ENCODE measurements around the gene CDK2.
"Not testable (repeated sequence)": the region's sequence is repeated elsewhere in the genome, so short reads cannot be mapped to it uniquely, and the experiment has no call there.

Gene CDK2

DNA sequence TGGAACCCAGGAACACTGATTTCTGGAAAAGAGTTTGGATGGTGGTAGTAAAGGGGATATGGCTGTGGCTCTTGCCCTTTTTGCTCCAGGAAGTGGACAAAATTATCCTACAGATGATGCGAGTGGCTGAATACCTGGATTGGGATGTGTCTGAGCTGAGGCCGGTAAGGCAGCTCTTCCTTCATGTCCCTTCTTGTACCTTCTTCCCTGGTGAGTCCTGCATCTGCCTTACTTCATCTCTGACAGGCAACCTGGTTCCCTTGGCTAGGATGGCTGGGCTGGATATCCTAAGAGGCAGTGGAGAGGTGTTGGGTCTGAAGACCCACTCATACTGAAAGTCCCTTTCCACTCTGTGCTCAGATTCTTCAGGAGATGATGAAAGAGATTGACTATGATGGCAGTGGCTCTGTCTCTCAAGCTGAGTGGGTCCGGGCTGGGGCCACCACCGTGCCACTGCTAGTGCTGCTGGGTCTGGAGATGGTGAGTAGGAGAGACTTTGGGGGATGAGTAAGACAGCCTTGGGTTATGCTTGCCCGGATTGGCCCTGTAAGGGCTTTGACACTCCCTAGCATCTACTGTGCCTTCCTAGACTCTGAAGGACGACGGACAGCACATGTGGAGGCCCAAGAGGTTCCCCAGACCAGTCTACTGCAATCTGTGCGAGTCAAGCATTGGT is 27.7 kb upstream of the CDK2 start:
- no peak for DNase-seq

DNA sequence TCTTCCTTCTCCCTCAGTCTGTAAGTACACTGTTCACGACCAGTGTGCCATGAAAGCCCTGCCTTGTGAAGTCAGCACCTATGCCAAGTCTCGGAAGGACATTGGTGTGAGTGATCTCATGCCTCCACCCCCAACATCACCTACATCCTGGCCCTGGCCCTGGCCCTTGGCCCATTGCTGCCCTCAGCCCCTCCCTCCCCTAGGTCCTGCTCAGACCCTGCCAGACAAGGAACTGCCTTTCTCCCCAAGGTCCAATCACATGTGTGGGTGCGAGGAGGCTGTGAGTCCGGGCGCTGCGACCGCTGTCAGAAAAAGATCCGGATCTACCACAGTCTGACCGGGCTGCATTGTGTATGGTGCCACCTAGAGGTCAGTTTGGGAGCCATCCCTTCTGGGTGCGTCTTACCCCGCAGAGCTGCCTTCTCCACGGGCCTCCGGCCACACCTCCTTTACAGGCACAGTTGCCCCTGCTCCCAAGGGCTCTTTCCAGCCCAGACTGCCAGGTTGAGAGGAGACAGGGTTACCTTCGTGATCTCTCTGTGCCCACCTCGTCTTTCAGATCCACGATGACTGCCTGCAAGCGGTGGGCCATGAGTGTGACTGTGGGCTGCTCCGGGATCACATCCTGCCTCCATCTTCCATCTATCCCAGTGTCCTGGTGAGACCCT is 26.4 kb upstream of the CDK2 start:
- peak; percentile 41 for DNase-seq

DNA sequence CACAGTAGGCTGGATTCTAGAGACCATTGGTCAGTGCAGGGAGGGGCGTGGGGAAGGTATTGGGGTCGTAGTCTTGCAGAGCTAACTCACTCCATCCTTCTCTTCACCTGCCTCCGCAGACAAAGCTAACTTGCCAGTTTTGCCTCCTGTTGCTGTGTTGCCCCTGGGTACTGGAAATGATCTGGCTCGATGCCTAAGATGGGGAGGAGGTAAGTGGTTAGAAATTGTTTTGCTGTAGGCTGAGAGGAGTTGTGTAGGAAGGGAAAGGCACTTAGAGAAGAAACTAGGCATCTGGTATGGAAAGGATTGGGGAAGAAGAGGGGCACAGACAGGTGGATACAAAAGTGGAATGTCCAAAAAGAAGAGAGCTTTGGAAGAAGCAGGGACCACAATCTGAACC is 24.6 kb upstream of the CDK2 start:
- DNase-seq = no peak

DNA sequence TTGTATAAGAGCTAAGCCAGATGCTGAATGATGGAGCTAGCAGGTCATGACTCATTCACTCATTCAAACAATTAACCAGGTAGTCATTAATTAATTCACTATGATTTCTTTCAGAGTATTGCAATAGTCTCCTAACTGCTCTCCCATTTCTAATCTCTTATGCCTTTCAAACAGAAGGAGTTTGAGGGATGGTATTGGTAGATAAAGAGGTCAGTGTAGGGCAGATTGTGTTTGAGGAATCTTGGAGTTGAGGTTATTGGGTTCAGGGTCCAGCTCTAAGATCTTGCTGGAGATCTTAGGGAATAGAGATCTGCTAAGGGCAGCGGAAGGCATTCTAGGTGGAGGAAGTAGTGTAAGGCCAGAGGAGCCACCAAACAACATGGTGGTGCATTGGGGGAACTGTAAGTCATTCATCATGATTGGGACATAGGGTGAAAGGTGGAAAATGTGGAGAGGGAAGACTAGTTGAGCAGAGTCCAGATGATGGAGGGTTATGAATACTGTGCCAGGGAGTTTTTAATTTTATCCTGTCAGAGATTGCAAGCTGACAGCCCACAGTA is 24.0 kb upstream of the CDK2 start:
- no peak for DNase-seq

DNA sequence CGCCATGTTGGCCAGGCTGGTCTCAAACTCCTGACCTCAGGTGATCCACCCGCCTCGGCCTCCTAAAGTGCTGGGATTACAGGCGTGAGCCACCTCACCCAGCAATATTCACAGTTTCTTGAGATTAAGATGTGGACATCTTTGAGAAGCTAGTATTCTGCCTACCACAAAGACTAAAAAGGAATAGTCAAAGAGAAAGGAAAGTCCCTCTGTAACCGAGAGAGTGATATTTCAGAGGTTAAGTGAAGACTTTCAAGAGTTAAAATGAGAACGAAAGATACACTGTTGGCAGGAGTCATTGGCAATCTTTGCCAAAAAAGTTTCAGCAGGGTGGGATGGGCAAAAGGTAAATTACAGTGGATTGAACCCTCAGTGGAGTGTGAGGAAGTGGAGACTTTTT is 20.1 kb upstream of the CDK2 start:
- DNase-seq = no peak

DNA sequence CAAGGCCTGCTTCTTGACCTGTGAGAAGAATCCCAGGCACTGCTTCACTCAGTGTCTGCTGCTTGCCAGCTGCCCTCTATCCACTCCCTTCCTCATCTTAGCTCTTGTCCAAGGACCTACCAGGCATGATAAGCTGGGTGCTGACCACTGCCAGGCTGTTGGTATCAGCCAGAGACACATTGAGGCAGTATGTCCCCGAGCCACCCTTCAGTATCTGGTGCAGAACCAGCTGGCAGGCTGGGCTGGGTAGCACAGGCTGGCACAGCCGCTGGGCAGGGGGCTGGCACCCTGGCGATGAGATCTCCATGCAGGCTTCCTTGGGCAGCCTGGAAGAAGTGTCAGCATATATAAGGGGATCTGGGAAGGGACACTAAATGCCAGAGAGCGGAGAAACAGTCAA is 11.3 kb upstream of the CDK2 start:
- DNase-seq = no peak

DNA sequence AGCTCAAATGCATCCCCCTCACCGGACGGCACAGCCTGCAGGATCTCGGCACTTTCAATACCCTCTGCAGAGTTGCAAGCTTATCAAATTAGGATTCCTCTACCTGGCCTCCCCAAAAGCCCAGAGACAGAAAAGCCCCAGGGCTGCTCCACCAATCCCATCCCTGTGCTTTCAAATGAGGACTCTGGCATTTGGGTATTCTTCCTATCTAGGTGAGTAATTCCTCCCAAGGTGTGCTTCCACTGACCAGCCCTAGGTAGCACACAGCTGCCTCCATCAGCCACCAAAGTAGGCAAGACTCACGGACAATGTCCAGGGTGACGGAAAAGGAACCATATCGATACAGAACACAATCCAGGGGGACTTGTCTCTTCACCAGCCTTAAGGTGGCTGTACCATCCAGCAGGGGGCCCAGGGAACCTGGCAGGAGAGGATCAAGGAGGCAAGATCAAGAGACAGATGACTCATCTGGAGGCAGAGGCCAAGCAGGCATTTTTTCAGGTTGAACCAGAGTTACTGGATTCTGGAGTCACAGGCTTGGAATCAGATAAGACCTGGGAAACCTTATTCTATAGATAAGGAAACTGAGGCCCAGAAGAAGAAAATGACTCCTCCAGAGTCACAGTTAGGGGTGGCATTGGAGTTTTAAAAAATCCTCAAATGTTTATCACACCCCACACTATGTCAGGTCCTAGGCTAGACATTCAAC is 10.7 kb upstream of the CDK2 start:
- no peak for DNase-seq

DNA sequence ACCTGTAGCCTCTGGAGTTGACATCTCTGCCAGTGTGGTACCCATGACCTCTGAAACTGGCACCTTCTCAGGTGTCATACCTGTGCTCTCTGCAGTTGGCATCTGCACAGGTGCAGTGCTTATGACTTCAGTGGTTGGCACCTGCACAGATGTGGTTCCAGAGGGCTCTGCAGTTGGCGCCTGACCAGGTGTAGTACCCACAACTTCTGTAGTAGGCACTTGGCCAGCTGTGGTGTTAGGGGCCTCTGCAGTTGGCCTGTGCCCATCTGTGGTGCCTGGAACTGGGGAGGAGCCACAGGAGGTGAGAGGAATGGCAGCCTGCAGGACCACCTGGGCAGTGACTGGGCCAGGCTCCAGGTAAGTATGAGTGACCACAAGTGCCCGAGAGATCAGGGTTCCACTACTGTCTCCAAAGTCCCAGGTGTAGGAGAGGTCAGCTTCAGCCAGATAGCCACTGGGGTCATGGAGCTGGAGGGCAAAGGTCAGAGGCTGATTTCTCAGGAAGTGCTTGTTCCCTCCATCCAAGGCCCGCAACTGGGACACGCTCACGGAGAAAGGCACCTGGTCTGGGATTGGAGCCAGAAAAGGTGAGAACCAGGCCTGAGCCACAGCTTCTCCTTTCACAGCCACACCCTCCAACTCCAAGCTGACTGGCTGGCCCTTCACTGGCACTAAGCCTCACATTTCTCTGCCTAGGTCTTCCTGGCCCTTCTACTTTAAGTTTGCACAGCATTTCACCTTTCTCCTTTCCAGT is 9.3 kb upstream of the CDK2 start:
- DNase-seq = no peak

DNA sequence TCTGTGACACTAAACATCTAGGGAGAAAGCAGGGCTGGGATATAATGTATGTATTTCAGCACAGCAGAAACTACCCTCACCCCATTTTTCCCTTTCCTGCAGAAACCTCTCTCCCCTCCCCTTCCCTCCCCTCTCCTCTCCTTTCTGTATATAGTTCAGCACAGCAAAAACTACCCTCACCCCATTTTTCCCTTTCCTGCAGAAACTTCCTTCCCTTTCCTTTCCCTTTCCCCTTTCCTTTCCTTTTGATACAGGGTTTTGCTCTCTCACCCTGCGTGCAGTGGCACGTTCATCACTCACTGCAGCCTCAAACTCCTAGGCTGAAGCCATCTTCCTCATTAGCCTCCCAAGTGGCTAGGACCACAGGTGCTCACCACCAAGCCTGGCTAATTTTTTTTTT is 2.9 kb upstream of the CDK2 start:
- DNase-seq = no peak

DNA sequence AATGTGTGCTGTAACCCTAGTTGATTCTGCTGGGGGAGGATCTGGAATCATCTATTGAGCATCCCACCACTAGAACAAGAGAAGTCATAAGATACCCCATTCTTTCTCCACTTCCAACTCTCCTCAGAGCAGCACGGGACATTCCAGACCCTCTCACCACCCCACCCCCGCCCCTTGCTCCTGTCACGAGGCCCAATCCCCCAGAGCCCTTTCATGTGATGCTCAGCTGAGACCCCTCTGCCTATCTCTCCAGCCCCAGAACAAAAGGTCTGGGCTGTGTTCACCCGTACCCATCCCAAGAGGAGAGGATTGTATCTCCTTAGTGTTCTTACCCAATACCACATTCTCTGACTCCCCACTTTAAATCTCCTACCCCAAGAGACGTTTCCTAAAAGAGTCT is 1.4 kb upstream of the CDK2 start:
- no peak for DNase-seq

DNA sequence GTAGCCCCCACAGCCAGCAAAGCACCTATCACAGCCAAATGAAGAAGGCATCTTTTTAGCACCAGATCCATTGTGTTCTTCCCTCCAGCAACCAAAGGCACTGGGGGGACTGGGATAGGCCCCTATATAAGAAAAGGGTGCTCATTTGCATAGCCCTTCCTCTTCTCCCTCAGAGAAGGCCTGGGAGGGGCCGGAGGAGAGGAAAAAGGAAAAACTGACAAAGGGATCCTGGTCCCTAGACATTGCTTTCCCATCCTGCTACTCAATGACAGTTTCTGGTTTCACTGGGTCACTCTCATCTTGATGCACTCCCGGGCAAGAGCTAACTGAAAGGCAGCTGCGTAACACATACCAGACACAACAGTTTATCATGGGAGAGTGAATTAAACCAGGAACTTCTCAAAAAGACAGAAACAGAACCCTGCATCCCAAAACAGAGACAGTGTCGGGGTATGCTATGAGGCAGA is 656 bp upstream of the CDK2 start, which contains the start of gene PMEL:
PMEL (minus strand) TSS at position 102 of the 467 bp plus-strand sequence; CDS start at position 71, 31 bp downstream.
- no peak for DNase-seq

DNA sequence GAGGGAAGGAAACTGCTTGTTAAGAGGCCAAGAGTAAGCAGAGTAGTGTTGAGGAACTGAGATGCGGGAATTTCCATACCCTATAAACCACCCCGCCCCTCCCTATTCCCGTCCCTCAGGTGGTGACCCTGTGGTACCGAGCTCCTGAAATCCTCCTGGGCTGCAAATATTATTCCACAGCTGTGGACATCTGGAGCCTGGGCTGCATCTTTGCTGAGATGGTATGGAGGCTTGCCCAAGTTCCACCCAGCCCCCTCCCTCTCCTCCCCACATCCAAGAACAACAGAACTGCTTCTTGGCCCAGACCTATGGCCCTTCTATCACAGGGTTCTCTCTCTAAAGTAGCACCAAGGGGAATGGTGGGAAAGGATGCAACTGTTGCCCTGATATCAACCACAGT is 2.7 kb downstream of the CDK2 start:
- DNase-seq = no peak

DNA sequence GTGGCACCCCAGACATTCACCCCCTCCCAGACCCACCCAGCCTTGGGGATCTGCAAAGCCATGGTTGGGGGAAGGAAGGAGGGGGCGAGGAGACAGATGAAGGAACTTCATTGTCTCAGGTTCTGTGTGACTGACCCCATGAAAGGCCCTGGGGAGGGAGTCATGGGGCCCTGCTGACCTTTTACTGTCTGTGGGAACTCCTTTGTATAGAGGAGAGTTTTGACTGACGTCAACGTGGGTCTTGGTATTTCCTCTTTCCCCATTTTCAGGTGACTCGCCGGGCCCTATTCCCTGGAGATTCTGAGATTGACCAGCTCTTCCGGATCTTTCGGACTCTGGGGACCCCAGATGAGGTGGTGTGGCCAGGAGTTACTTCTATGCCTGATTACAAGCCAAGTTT is 4.1 kb downstream of the CDK2 start:
- no peak for DNase-seq

DNA sequence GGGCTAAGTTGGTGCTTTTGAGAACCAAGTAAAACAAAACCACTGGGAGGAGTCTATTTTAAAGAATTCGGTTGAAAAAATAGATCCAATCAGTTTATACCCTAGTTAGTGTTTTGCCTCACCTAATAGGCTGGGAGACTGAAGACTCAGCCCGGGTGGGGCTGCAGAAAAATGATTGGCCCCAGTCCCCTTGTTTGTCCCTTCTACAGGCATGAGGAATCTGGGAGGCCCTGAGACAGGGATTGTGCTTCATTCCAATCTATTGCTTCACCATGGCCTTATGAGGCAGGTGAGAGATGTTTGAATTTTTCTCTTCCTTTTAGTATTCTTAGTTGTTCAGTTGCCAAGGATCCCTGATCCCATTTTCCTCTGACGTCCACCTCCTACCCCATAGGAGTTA is 5.4 kb downstream of the CDK2 start:
- no peak for DNase-seq

DNA sequence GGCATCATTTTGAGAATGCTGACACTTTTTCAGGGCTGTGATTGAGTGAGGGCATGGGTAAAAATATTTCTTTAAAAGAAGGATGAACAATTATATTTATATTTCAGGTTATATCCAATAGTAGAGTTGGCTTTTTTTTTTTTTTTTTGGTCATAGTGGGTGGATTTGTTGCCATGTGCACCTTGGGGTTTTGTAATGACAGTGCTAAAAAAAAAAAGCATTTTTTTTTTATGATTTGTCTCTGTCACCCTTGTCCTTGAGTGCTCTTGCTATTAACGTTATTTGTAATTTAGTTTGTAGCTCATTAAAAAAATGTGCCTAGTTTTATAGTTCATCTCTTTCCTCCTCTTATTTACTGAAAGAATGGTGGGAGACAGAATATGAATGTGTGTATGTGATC is 5.8 kb downstream of the CDK2 start:
- DNase-seq = no peak

DNA sequence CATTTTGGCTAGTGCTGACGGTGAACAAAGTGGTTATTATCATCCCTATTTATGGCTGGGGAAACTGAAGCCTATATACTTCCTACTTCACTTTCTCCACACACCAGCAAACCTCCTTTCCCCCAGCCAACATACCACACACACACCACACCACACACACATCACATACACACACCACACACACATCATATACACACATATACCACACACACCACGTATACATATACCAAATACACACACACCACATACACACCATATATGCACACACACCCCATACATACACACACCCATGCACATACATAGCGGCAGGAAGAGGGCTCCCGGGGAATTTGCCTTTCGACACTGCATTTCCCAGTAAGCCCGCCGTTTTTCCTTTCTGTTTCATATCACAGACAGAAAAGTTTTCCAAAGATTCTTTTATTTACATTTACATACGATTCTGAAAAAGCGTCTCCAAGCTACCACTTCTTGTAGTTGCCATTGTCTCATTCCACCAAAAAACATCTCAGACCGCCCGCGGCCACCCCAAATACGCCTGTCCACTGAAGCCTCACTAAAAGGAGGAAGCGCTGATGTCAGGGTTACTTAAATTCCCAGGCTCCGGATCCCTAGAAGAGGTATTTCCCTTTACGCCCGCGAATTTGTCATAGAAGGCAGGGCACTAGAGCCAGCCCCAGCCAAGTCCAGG is 6.4 kb downstream of the CDK2 start:
- peak; percentile 38 for DNase-seq

DNA sequence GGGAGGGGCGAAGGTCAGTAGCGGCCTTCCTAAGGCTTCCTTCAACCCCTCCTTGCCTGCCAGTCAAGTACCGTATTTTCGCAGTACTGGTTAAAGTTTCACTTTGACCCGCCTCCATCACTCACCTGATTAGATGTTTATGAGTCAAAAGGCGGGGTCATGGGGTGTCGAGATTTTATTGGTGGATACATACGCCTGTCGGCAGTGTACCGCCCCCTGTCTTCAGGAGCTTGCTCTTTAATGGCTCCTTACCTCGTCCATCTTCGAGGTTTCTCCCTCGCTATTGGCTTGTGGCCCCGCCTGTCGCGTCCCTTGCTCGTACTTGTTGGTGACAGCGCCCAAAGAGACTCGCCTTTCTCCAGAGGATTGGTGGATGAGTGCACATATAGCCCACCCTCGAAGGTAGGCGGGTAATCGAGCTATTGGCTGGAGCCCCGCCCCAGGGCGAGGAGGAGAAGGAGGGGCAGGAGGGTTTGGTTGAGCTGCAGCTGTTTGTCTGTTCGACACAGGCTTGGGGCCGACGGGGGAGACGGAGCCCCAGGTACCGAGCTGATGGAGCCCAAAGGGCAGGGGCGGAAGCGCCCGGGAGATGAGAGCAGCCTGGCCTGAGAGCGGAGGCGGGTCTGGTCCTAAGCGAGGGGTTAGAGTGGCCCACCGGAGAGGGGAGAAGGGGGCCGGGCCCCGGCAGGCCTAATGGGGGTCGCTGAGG is 7.1 kb downstream of the CDK2 start, which contains the start of gene RAB5B:
RAB5B (plus strand) TSS at position 480 of the 709 bp plus-strand sequence. CDS start 12,883 bp downstream, outside the sequence.
- DNase-seq = peak; percentile 99

DNA sequence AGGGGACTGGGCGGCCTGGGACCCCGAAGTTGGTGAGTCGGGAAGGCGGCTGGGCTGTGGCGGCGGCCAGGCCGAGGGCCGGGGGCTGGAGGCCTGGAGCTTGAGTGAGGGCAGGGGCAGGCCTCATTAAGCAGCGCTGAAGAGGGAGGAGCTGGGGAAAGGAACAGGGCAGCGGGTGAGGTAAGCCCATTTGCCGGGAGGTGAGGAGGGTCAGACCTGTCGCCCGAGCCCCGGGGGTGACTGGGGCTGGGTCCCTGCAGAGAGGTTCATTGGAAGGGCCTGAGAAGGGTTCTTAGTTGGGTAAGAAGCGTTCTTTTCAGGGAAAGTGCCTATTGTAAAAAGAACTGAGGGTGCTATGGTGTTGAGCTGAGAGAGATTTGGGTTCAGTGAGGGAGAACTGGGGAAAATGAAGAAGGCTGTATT is 7.7 kb downstream of the CDK2 start:
- no peak for DNase-seq

DNA sequence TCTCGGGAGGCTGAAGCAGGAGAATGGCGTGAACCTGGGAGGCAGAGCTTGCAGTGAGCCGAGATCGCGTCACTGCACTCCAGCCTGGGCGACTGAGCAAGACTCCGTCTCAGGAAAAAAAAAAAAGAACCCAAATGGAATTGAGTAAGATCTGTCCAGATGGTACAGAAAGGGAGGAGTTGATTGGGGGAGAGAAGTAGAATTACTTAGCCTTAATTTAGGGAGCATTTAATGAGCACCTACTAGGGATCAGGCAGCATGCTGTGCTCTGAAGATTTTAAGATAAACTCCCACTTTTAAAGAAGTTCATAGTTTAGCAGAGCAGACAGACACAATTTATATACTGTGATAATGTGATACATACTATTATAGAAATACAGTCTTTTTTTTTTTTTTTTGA is 11.8 kb downstream of the CDK2 start:
- DNase-seq = no peak

DNA sequence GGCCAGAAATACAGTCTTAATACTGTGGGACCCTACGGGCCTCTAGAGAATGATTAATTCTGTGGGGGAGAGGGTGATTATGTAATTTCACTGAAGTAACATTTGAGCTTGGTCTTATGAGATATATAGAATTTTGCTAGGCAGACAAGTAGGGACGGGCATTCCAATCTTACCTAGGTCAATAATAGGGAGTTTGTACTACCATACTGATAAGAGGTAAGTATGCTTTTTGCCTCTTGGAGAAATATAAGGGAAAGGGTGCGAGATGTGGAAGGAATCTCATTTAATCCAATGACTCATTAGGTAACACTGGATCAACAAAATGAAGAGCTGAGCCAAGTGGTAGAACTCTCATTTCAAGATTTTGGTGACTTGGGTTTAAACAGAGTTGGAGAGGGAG is 12.4 kb downstream of the CDK2 start:
- DNase-seq = no peak

DNA sequence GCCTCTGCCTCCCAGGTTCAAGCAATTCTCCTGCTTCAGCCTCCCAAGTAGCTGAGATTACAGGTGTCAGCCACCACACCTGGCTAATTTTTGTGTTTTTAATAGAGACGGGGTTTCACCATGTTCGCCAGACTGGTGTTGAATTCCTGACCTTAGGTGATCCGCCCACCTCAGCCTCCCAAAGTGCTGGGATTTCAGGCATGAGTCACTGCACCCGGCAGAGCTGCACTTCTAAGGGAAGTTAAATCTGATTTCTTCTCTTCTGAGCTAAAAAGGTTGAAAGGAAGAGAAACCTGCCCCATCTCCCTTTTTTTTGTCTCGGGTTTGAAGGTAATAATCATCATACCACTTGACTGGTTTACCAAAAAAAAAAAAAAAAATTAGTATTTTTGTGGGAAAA is 15.3 kb downstream of the CDK2 start:
- DNase-seq = not testable (repeated sequence)
